ENCODE data around the gene RHCG. TPM values are rescaled to one million over a fixed set of nuclear protein-coding genes. Genes with fewer than 3 reads are reported as not detected.

The RHCG gene
- total RNA-seq (2022; extraction: Qiagen RNA extraction), result 35.5 to 49.8 TPM (median 39.6 TPM) in 5 replicates

GRCh38 chr15:89496155-89497098 lies at the start of gene RHCG:
TSS of gene RHCG (minus strand) at chr15:89496583. CDS start at chr15:89496544, 39 bp downstream.

Other genes starting within 250 kb of the RHCG start
- 49.1 to 68.4 TPM (median 59.8 TPM) in 5 replicates for gene POLG, start 161.8 kb downstream of the RHCG start, total RNA-seq (2022; extraction: Qiagen RNA extraction)
- gene TICRR, start 78.9 kb upstream of the RHCG start, total RNA-seq (2022; extraction: Qiagen RNA extraction), result 10.9 to 13.5 TPM (median 12.0 TPM) in 5 replicates
- 3.2 to 5.0 TPM (median 4.4 TPM) in 5 replicates for gene KIF7, start 158.9 kb upstream of the RHCG start, total RNA-seq (2022; extraction: Qiagen RNA extraction)
- gene PLIN1, start 182.8 kb upstream of the RHCG start, total RNA-seq (2022; extraction: Qiagen RNA extraction), result 0.06 to 0.17 TPM (median 0.14 TPM) in 4 of 5 replicates, not detected in the other
- gene PEX11A, start 194.2 kb upstream of the RHCG start, total RNA-seq (2022; extraction: Qiagen RNA extraction), result 6.2 to 9.3 TPM (median 7.9 TPM) in 5 replicates
- gene WDR93, start 194.2 kb upstream of the RHCG start, total RNA-seq (2022; extraction: Qiagen RNA extraction), result 0.07 to 0.25 TPM (median 0.19 TPM) in 5 replicates

All from A549 treated with Mapracorat at 1 μM for 4 hours (cell line).